H1 (cell line): Measurements from ENCODE around the gene SLC1A2. TPM values are rescaled to one million over a fixed set of nuclear protein-coding genes. Genes with fewer than 3 reads are reported as not detected.

ENCODE experiments used
- CTCF ChIA-PET: fragments of 300-600 bp; sonication (Branson Sonifier 250); formaldehyde crosslinking; loops from one replicate; lab custom pipeline; 2021; ENCODE audit not compliant: partially characterized antibody; lab: Charles Lee
- POLR2A ChIA-PET: fragments of 300-600 bp; sonication (Branson Sonifier 250); formaldehyde crosslinking; loops from one replicate; lab custom pipeline; 2021; ENCODE audit warnings: inconsistent platforms; ENCODE audit not compliant: partially characterized antibody; lab: Charles Lee
- DNase-seq, 2 experiments: peaks; one replicate each; pipeline versions ENCODE4 v3.0.0 to v3.0.0-alpha.2; 2010 to 2022; ENCODE audit warnings: low spot score in 2 of 2, low read depth in 1 of 2, mixed read lengths in 1 of 2
- FAIRE-seq: peaks from 2 replicates; lab custom pipeline; 2011; peaks lifted over from hg19 to GRCh38; lab: Jason Lieb, UNC
- H2AFZ ChIP-seq: 2 replicates; pipeline ENCODE4 v1.8.1; 2012; ENCODE audit warnings: low read length, inconsistent platforms
- H2AK5ac ChIP-seq: 2 replicates; pipeline ENCODE4 v1.6.1; 2013; ENCODE audit warnings: low read depth, low read length
- H2BK120ac ChIP-seq: replicated peaks from 2 replicates; pipeline ENCODE3; 2013; ENCODE audit warnings: low read depth, low read length, inconsistent platforms
- H2BK12ac ChIP-seq: 2 replicates; pipeline ENCODE4 v1.6.1; 2013; ENCODE audit warnings: low read depth, low read length
- H2BK15ac ChIP-seq: 2 replicates; pipeline ENCODE4 v1.6.1; 2013; ENCODE audit warnings: low read length
- H2BK20ac ChIP-seq: 2 replicates; pipeline ENCODE4 v1.6.1; 2013; ENCODE audit warnings: low read length
- H2BK5ac ChIP-seq: 2 replicates; pipeline ENCODE4 v1.6.1; 2013; ENCODE audit warnings: low read depth, low read length
- H3K14ac ChIP-seq: 2 replicates; pipeline ENCODE4 v1.6.1; 2013; ENCODE audit warnings: inconsistent platforms; ENCODE audit not compliant: insufficient read length
- H3K18ac ChIP-seq: 2 replicates; pipeline ENCODE4 v1.6.1; 2013; ENCODE audit warnings: low read length; ENCODE audit errors: extremely low read depth
- H3K23ac ChIP-seq: 2 replicates; pipeline ENCODE4 v1.6.1; 2013; ENCODE audit warnings: inconsistent platforms; ENCODE audit not compliant: insufficient read length
- H3K23me2 ChIP-seq: 2 replicates; pipeline ENCODE4 v1.6.1; 2013; ENCODE audit warnings: low read depth, low read length
- H3K27ac ChIP-seq: 2 replicates; pipeline ENCODE4 v1.6.1; 2011; ENCODE audit warnings: low read depth, low read length, inconsistent platforms
- H3K27me3 ChIP-seq, 4 experiments: replicated peaks in 1 of 4; 1 replicate in 1 of 4; 2 replicates in 3 of 4; pipeline versions ENCODE4 v1.6.1 to v1.8.1; 2011 to 2013; ENCODE audit warnings: low read length in 3 of 4, mild to moderate bottlenecking in 3 of 4, inconsistent platforms in 2 of 4, mixed read lengths in 2 of 4, moderate library complexity in 1 of 4; ENCODE audit not compliant: control insufficient read depth in 3 of 4, insufficient read depth in 3 of 4; ENCODE audit errors: extremely low read depth in 1 of 4
- H3K36me3 ChIP-seq, 4 experiments: 2 replicates each; pipeline versions ENCODE4 v1.6.1 to v1.8.1; 2011 to 2013; ENCODE audit warnings: mild to moderate bottlenecking in 4 of 4, low read length in 3 of 4, moderate library complexity in 2 of 4, control low read depth in 1 of 4, inconsistent platforms in 1 of 4; ENCODE audit not compliant: insufficient read depth in 4 of 4, control insufficient read depth in 2 of 4
- H3K4ac ChIP-seq: replicated peaks from 2 replicates; pipeline ENCODE3; 2013; ENCODE audit warnings: low read length, low read depth, mixed read lengths, inconsistent platforms; ENCODE audit not compliant: insufficient read length
- H3K4me1 ChIP-seq, 4 experiments: replicated peaks in 1 of 4; 1 replicate in 1 of 4; 2 replicates in 3 of 4; pipeline versions ENCODE4 v1.6.1 to v1.8.1; 2011 to 2013; ENCODE audit warnings: low read length in 3 of 4, inconsistent platforms in 2 of 4, mixed read lengths in 1 of 4; ENCODE audit not compliant: insufficient read depth in 4 of 4, control insufficient read depth in 3 of 4
- H3K4me2 ChIP-seq, 2 experiments: 2 replicates each; pipeline versions ENCODE4 v1.6.1 to v1.8.1; 2011 to 2013; ENCODE audit warnings: low read depth in 2 of 2, low read length in 2 of 2, control low read depth in 1 of 2, inconsistent platforms in 1 of 2, mild to moderate bottlenecking in 1 of 2; ENCODE audit not compliant: insufficient read depth in 1 of 2
- H3K4me3 ChIP-seq, 4 experiments: fragments of 200-600, 300-600 bp in 1 of 4; sonication (generic), shearing (Covaris generic), sonication (Bioruptor Twin) in 1 of 4; 2 replicates each; pipeline versions ENCODE4 v1.5.1 to v1.8.1; 2011 to 2016; ENCODE audit warnings: low read length in 4 of 4, low read depth in 3 of 4, control low read depth in 2 of 4, inconsistent platforms in 2 of 4, mild to moderate bottlenecking in 2 of 4, mixed read lengths in 1 of 4, moderate library complexity in 1 of 4; ENCODE audit not compliant: insufficient read depth in 2 of 4; ENCODE audit errors: extremely low read depth in 1 of 4
- H3K56ac ChIP-seq: replicated peaks from 2 replicates; pipeline ENCODE3; 2013; ENCODE audit warnings: low read depth, mild to moderate bottlenecking, mixed read lengths, low read length, inconsistent platforms; ENCODE audit not compliant: insufficient read length
- H3K79me1 ChIP-seq: 2 replicates; pipeline ENCODE4 v1.6.1; 2013; ENCODE audit warnings: low read depth, low read length, control low read depth
- H3K79me2 ChIP-seq, 2 experiments: 2 replicates each; pipeline versions ENCODE4 v1.6.1 to v1.8.1; 2012 to 2013; ENCODE audit warnings: low read length in 2 of 2, mild to moderate bottlenecking in 2 of 2, inconsistent platforms in 1 of 2; ENCODE audit not compliant: insufficient read depth in 2 of 2, control insufficient read depth in 1 of 2
- H3K9ac ChIP-seq, 4 experiments: replicated peaks in 1 of 4; 1 replicate in 1 of 4; 2 replicates in 3 of 4; pipeline versions ENCODE4 v1.6.1 to v1.8.1; 2011 to 2013; ENCODE audit warnings: low read depth in 3 of 4, low read length in 3 of 4, control low read depth in 2 of 4, mild to moderate bottlenecking in 2 of 4, moderate library complexity in 2 of 4, inconsistent platforms in 1 of 4; ENCODE audit errors: extremely low read depth in 1 of 4
- H3K9me3 ChIP-seq, 2 experiments: 2 replicates each; pipeline versions ENCODE4 v1.6.1 to v1.8.1; 2012 to 2013; ENCODE audit warnings: mild to moderate bottlenecking in 2 of 2, moderate library complexity in 2 of 2, control low read depth in 1 of 2, inconsistent platforms in 1 of 2, low read depth in 1 of 2, low read length in 1 of 2, mixed read lengths in 1 of 2; ENCODE audit not compliant: insufficient read depth in 2 of 2
- H4K20me1 ChIP-seq, 2 experiments: replicated peaks in 1 of 2; 2 replicates each; pipeline versions ENCODE3 to v1.8.1; 2011 to 2013; ENCODE audit warnings: inconsistent platforms in 2 of 2, low read length in 2 of 2, mild to moderate bottlenecking in 1 of 2; ENCODE audit not compliant: insufficient read depth in 2 of 2, control insufficient read depth in 1 of 2
- H4K5ac ChIP-seq: 2 replicates; pipeline ENCODE4 v1.6.1; 2013; ENCODE audit warnings: low read length, low read depth, mixed read lengths, inconsistent platforms; ENCODE audit not compliant: insufficient read length
- H4K8ac ChIP-seq: 2 replicates; pipeline ENCODE4 v1.8.0; 2013; ENCODE audit warnings: mild to moderate bottlenecking, moderate library complexity, low read length, inconsistent platforms; ENCODE audit not compliant: insufficient read depth; ENCODE audit errors: extremely low read depth
- H4K91ac ChIP-seq: replicated peaks from 2 replicates; pipeline ENCODE3; 2013; ENCODE audit warnings: low read length, mixed read lengths, inconsistent platforms; ENCODE audit not compliant: insufficient read length
- CEBPB ChIP-seq: IDR thresholded peaks from 2 replicates; pipeline ENCODE4 v1.6.1; 2012; ENCODE audit warnings: low read depth, low read length
- EGR1 ChIP-seq: IDR thresholded peaks from 2 replicates; pipeline ENCODE4 v1.6.1; 2011; ENCODE audit warnings: low read depth, low read length, borderline replicate concordance
- FOSL1 ChIP-seq: IDR thresholded peaks from 2 replicates; pipeline ENCODE4 v1.6.1; 2011; ENCODE audit warnings: mild to moderate bottlenecking, low read depth, low read length, moderate library complexity; ENCODE audit not compliant: insufficient read depth
- GTF2F1 ChIP-seq: IDR thresholded peaks from 2 replicates; pipeline ENCODE4 v1.6.1; 2012; ENCODE audit warnings: low read depth, low read length, improper control_type of control experiment, borderline replicate concordance
- HDAC2 ChIP-seq, 2 experiments: fragments of 300-600 bp in 1 of 2; sonication (generic) in 1 of 2; IDR thresholded peaks; 2 replicates each; pipeline ENCODE4 v1.6.1; 2011 to 2012; ENCODE audit warnings: low read depth in 2 of 2, low read length in 2 of 2, mild to moderate bottlenecking in 2 of 2, moderate library complexity in 2 of 2, borderline replicate concordance in 1 of 2, inconsistent platforms in 1 of 2
- HDAC6 ChIP-seq: IDR thresholded peaks from one replicate; pipeline ENCODE4 v1.7.1; 2012; ENCODE audit warnings: low read depth, mild to moderate bottlenecking, inconsistent platforms, low read length, moderate library complexity
- KDM4A ChIP-seq: IDR thresholded peaks from one replicate; pipeline ENCODE4 v1.7.1; 2012; ENCODE audit warnings: low read depth, mild to moderate bottlenecking, moderate library complexity, low read length, inconsistent platforms; ENCODE audit not compliant: severe bottlenecking
- MAFK ChIP-seq: IDR thresholded peaks from 2 replicates; pipeline ENCODE4 v1.6.1; 2012; ENCODE audit warnings: low read depth, mild to moderate bottlenecking, improper control_type of control experiment, low read length
- RBBP5 ChIP-seq: IDR thresholded peaks from 2 replicates; pipeline ENCODE4 v1.7.1; 2012; ENCODE audit warnings: low read depth, mild to moderate bottlenecking, inconsistent platforms, low read length, moderate library complexity, borderline replicate concordance
- SP4 ChIP-seq: IDR thresholded peaks from 2 replicates; pipeline ENCODE4 v1.6.1; 2012; ENCODE audit warnings: low read length, inconsistent platforms
- ZNF274 ChIP-seq: IDR thresholded peaks from 2 replicates; pipeline ENCODE4 v1.7.0; 2012; ENCODE audit warnings: low read length, borderline replicate concordance; ENCODE audit errors: extremely low read depth
- WGBS, 2 experiments: shearing (Covaris generic) in 1 of 2; methylation state at CpG; one replicate each; pipeline versions ENCODE4 v1.1.6 to v1.1.7; 2013 to 2015; ENCODE audit warnings: low lambda C conversion rate in 2 of 2, mixed read lengths in 2 of 2, inconsistent platforms in 1 of 2, low coverage in 1 of 2, missing lambda C conversion rate in 1 of 2; ENCODE audit not compliant: insufficient replicate concordance in 2 of 2, insufficient coverage in 1 of 2, insufficient read length in 1 of 2; ENCODE audit errors: extremely low coverage in 1 of 2, missing lambda C conversion rate in 1 of 2; 5-methylcytosine and 5-hydroxymethylcytosine counted together
- polyA plus RNA-seq, 7 experiments: library from polyadenylated mRNA; depleted of rRNA in 3 of 7; stranded (reverse) in 5 of 7; unstranded in 2 of 7; fragments of >200 nt in 5 of 7; fragments of 200-250 nt in 2 of 7; gene quantifications; 1 replicate in 5 of 7; 2 replicates in 1 of 7; 4 replicates in 1 of 7; pipeline versions ENCODE4 v1.2.1 to v1.2.3, GENCODE V29; 2011 to 2013; ENCODE audit warnings: missing spikeins in 2 of 7, mixed read lengths in 2 of 7
- total RNA-seq: library from RNA; stranded (reverse); fragmentation: NEBNext Ultra II Directional; extraction: Animal tissue kit (Norgen Biotek cat#: 25700); gene quantifications from 2 replicates; pipeline ENCODE4 v1.2.1, GENCODE V29; 2021
- TF ChIP-seq, protein P1 (sequence below), 3 experiments: IDR thresholded peaks; 1 replicate in 2 of 3; 2 replicates in 1 of 3; pipeline versions ENCODE4 v1.5.1 to v1.6.1; 2011; ENCODE audit warnings: low read length in 3 of 3, mild to moderate bottlenecking in 3 of 3, inconsistent platforms in 2 of 3, low read depth in 1 of 3, moderate library complexity in 1 of 3; ENCODE audit not compliant: insufficient read depth in 1 of 3; ENCODE audit errors: control extremely low read depth in 1 of 3

SLC1A2 gene
- total and polyA plus RNA-seq, 2 of the 8 experiments (the other 6 are each of a cell fraction or from before 2014, with no cell fraction given), result 0.57 to 1.2 TPM

DNA sequence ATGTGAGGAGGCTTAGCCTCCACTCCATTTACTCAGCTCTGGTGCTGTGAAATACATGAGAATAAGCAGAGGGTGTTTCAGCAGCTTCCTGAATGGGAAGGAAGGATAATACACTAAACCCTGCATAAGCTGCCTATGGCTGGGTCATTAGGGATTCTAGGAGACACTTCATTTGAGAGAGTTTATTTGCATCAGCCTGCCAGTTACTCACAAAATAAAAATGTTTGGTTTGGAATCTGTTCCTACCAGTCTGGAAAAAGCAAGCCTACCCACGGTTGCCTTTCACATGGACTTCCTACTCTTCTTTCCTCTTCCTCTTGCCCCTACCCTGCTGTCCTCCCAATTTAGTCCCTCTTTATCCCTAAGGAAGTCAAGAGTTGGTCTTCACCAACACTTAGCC, 20.5 kb downstream of the SLC1A2 start:
- DNase-seq (no peak), FAIRE-seq (no peak)
- no peak overlapping the region for H3K4me2 ChIP-seq
- H2BK120ac ChIP-seq, result no peak overlapping the region
- H2BK20ac ChIP-seq, result no peak overlapping the region; the same call in 1 of the 2 replicates
- H3K4me1 ChIP-seq, result no peaks in the 10 kb centered on the region; a peak in 1 of 7 replicates
- H3K23ac ChIP-seq, result no peak overlapping the region
- H3K27me3 ChIP-seq, result no peaks in the 10 kb centered on the region
- H4K91ac ChIP-seq, result no peak overlapping the region
- H2BK15ac ChIP-seq, result no peak overlapping the region
- no peaks in the 10 kb centered on the region for H3K79me2 ChIP-seq
- H4K5ac ChIP-seq, result no peak overlapping the region
- H3K27ac ChIP-seq, result no peak overlapping the region
- no peak overlapping the region for H2BK5ac ChIP-seq
- H3K56ac ChIP-seq, result no peak overlapping the region
- ChIA-PET CTCF (interaction anchor here (1.2 to 1.4 kb wide), 2 partner anchors 85 to 423 kb away, joined by 3 read pairs; no protein-coding TSS in a partner anchor), POLR2A (interaction anchor here (1.6 kb wide), 1 partner anchor 482 kb away, joined by 3 read pairs; the partner anchor contains the start of gene PDHX)
- no peak overlapping the region for H3K9ac ChIP-seq
- no peak overlapping the region for H2BK12ac ChIP-seq
- no peak overlapping the region for H4K8ac ChIP-seq
- H2AK5ac ChIP-seq, result no peak overlapping the region
- no peaks in the 10 kb centered on the region for H3K23me2 ChIP-seq
- H2AFZ ChIP-seq, result no peak overlapping the region
- H3K79me1 ChIP-seq, result no peaks in the 10 kb centered on the region
- no peaks in the 10 kb centered on the region for H3K9me3 ChIP-seq
- H3K14ac ChIP-seq, result no peak overlapping the region
- no peaks in the 10 kb centered on the region for H3K36me3 ChIP-seq
- H3K18ac ChIP-seq, result no peak overlapping the region
- 87% methylated on average over 1 of the region's 1 CpG; no CpG with 5 or more reads in 1 of the 2 experiments for WGBS, 2 experiments
- H3K4ac ChIP-seq, result no peak overlapping the region
- no peaks in the 10 kb centered on the region for H4K20me1 ChIP-seq
- no peak overlapping the region for H3K4me3 ChIP-seq
- TF ChIP-seq EGR1 (no peak), SP4 (no peak), RBBP5 (no peak), ZNF274 (no peak), CEBPB (no peak), FOSL1 (no peak), KDM4A (no peak), HDAC6 (no peak), HDAC2 (IDR thresholded peaks at IDR 0.05; ENCODE audit: borderline replicate concordance in 1 of 2, low read depth in 2 of 2, low read length in 2 of 2) (no peak), GTF2F1 (no peak), MAFK (no peak)
- TF ChIP-seq, protein P1, sequence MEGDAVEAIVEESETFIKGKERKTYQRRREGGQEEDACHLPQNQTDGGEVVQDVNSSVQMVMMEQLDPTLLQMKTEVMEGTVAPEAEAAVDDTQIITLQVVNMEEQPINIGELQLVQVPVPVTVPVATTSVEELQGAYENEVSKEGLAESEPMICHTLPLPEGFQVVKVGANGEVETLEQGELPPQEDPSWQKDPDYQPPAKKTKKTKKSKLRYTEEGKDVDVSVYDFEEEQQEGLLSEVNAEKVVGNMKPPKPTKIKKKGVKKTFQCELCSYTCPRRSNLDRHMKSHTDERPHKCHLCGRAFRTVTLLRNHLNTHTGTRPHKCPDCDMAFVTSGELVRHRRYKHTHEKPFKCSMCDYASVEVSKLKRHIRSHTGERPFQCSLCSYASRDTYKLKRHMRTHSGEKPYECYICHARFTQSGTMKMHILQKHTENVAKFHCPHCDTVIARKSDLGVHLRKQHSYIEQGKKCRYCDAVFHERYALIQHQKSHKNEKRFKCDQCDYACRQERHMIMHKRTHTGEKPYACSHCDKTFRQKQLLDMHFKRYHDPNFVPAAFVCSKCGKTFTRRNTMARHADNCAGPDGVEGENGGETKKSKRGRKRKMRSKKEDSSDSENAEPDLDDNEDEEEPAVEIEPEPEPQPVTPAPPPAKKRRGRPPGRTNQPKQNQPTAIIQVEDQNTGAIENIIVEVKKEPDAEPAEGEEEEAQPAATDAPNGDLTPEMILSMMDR (IDR thresholded peaks at IDR 0.05; ENCODE audit: control extremely low read depth in 1 of 3, insufficient read depth in 1 of 3, low read depth in 1 of 3, low read length in 3 of 3), result no peak
